HepG2 (cell line): ENCODE results near the gene KIF6. TPM values are rescaled to one million over a fixed set of nuclear protein-coding genes. Genes with fewer than 3 reads are reported as not detected.

Experiments used
- ATAC-seq: fragments of 200-7000 bp; cut with Tn5 transposase; 3 replicates; pipeline ENCODE4 v1.9.1; 2020; ENCODE audit warnings: mild to moderate bottlenecking, moderate library complexity
- BruUV-seq: library from RNA; stranded (reverse); fragments of 400-500 nt; replicated peaks from 2 replicates; lab custom pipeline; 2021; lab: Mats Ljungman, UMichigan
- CTCF ChIA-PET: fragments of 300-600 bp; formaldehyde crosslinking; extraction: SDS; loops from one replicate; lab custom pipeline; 2021; ENCODE audit warnings: low total read pairs, inconsistent platforms, low intra/inter-chr PET ratio; lab: Yijun Ruan, JAX
- POLR2A ChIA-PET: fragments of 350-600 bp; sonication (Branson Sonifier 250); formaldehyde crosslinking; loops from one replicate; lab custom pipeline; 2020; ENCODE audit warnings: antibody characterized with exemption, inconsistent platforms; lab: Yijun Ruan, JAX
- DNase-seq: peaks from one replicate; pipeline ENCODE4 v3.0.0-alpha.2; 2015; ENCODE audit warnings: low spot score
- FAIRE-seq: peaks from 3 replicates; lab custom pipeline; 2011; peaks lifted over from hg19 to GRCh38; lab: Jason Lieb, UNC
- H2AFZ ChIP-seq: one replicate; pipeline ENCODE4 v1.6.1; 2011; ENCODE audit warnings: low read length, inconsistent platforms
- H3K27ac ChIP-seq: fragments of 300-600 bp; 3 replicates; pipeline ENCODE4 v1.8.0; 2011; ENCODE audit warnings: mixed run types, mild to moderate bottlenecking, mixed read lengths, low read length, inconsistent platforms; ENCODE audit not compliant: insufficient read depth; ENCODE audit errors: extremely low read length
- H3K27me3 ChIP-seq, 2 experiments: fragments of 200-600 bp in 1 of 2; 2 replicates in 1 of 2; 3 replicates in 1 of 2; pipeline versions ENCODE4 v1.6.0 to v1.8.0; 2011; ENCODE audit warnings: low read length in 2 of 2, mild to moderate bottlenecking in 2 of 2, moderate library complexity in 2 of 2, inconsistent platforms in 1 of 2; ENCODE audit not compliant: insufficient read depth in 2 of 2, control insufficient read depth in 1 of 2
- H3K36me3 ChIP-seq, 2 experiments: fragments of 200-600 bp in 1 of 2; replicated peaks in 1 of 2; 2 replicates in 1 of 2; 3 replicates in 1 of 2; pipeline versions ENCODE4 v1.5.1 to v1.8.0; 2011; ENCODE audit warnings: low read length in 2 of 2, inconsistent platforms in 1 of 2; ENCODE audit not compliant: insufficient read depth in 2 of 2, control insufficient read depth in 1 of 2
- H3K4me1 ChIP-seq: 2 replicates; pipeline ENCODE4 v1.5.1; 2012; ENCODE audit warnings: low read length, inconsistent platforms; ENCODE audit not compliant: insufficient read depth
- H3K4me2 ChIP-seq: 2 replicates; pipeline ENCODE4 v1.6.0; 2011; ENCODE audit warnings: low read depth, low read length, inconsistent platforms
- H3K4me3 ChIP-seq, 3 experiments: fragments of 200-600 bp in 1 of 3; sonication (generic), shearing (Covaris generic) in 1 of 3; replicated peaks in 1 of 3; 2 replicates each; pipeline ENCODE4 v1.5.1; 2011 to 2016; ENCODE audit warnings: low read length in 3 of 3, inconsistent platforms in 2 of 3, low read depth in 2 of 3, mild to moderate bottlenecking in 2 of 3, control low read depth in 1 of 3, mixed read lengths in 1 of 3; ENCODE audit not compliant: insufficient read depth in 1 of 3
- H3K79me2 ChIP-seq: one replicate; pipeline ENCODE4 v1.6.1; 2011; ENCODE audit warnings: low read length, inconsistent platforms; ENCODE audit not compliant: insufficient read depth
- H3K9ac ChIP-seq: 2 replicates; pipeline ENCODE4 v1.6.0; 2011; ENCODE audit warnings: mild to moderate bottlenecking, low read depth, low read length, inconsistent platforms; ENCODE audit not compliant: insufficient read depth
- H3K9me3 ChIP-seq: 2 replicates; pipeline ENCODE4 v1.5.1; 2012; ENCODE audit warnings: mild to moderate bottlenecking, low read length
- H4K20me1 ChIP-seq: 2 replicates; pipeline ENCODE4 v1.6.0; 2011; ENCODE audit warnings: inconsistent platforms, mild to moderate bottlenecking, low read length, moderate library complexity; ENCODE audit not compliant: insufficient read depth
- ATF1 ChIP-seq: IDR thresholded peaks from 2 replicates; pipeline ENCODE4 v1.6.1; 2016; ENCODE audit warnings: mild to moderate bottlenecking, control low read depth
- ATF4 ChIP-seq, 2 experiments: fragments of 450-650 bp in 1 of 2; sonication (generic) in 1 of 2; formaldehyde crosslinking; IDR thresholded peaks; 2 replicates each; pipeline versions ENCODE4 v1.5.0 to v1.8.0; 2020 to 2022; ENCODE audit warnings: mild to moderate bottlenecking in 1 of 2, missing genetic modification reagents in 1 of 2
- CREM ChIP-seq, 2 experiments: sonication (generic) in 1 of 2; formaldehyde crosslinking in 1 of 2; IDR thresholded peaks; 2 replicates each; pipeline versions ENCODE4 v1.4.0 to v1.6.1; 2016 to 2020; ENCODE audit warnings: antibody characterized with exemption in 1 of 2, mild to moderate bottlenecking in 1 of 2, missing genetic modification reagents in 1 of 2
- DDIT3 ChIP-seq: sonication (generic); formaldehyde crosslinking; IDR thresholded peaks from 2 replicates; pipeline ENCODE4 v1.4.0; 2020; ENCODE audit warnings: mild to moderate bottlenecking, missing genetic modification reagents
- GTF2F1 ChIP-seq: fragments of 150-350 bp; IDR thresholded peaks from 2 replicates; pipeline ENCODE4 v1.6.1; 2014; ENCODE audit warnings: low read length
- HINFP ChIP-seq: sonication (generic); formaldehyde crosslinking; IDR thresholded peaks from 2 replicates; pipeline ENCODE4 v1.4.0; 2020; ENCODE audit warnings: low read depth, mild to moderate bottlenecking, missing genetic modification reagents
- KMT2A ChIP-seq: sonication (generic); formaldehyde crosslinking; IDR thresholded peaks from 2 replicates; pipeline ENCODE4 v1.4.0; 2020; ENCODE audit warnings: missing genetic modification reagents
- MAZ ChIP-seq, 2 experiments: sonication (generic) in 1 of 2; formaldehyde crosslinking in 1 of 2; IDR thresholded peaks; 2 replicates each; pipeline versions ENCODE4 v1.5.0 to v1.6.1; 2012 to 2020; ENCODE audit warnings: low read depth in 2 of 2, mild to moderate bottlenecking in 2 of 2, borderline replicate concordance in 1 of 2, improper control_type of control experiment in 1 of 2, low read length in 1 of 2, missing genetic modification reagents in 1 of 2, moderate library complexity in 1 of 2
- MED1 ChIP-seq: sonication (generic); formaldehyde crosslinking; IDR thresholded peaks from 2 replicates; pipeline ENCODE4 v1.4.0; 2020; ENCODE audit warnings: missing genetic modification reagents
- POLR2G ChIP-seq: fragments of 200-400 bp; formaldehyde crosslinking; IDR thresholded peaks from 2 replicates; pipeline ENCODE4 v1.6.1; 2018; ENCODE audit warnings: mild to moderate bottlenecking, low read depth, low read length, moderate library complexity
- SMAD1 ChIP-seq: sonication (generic); formaldehyde crosslinking; IDR thresholded peaks from 2 replicates; pipeline ENCODE4 v1.4.0; 2020; ENCODE audit warnings: missing genetic modification reagents, low read depth, mild to moderate bottlenecking, borderline replicate concordance
- TCF12 ChIP-seq, 2 experiments: fragments of 450-650 bp in 1 of 2; sonication (generic) in 1 of 2; formaldehyde crosslinking in 1 of 2; IDR thresholded peaks; 2 replicates each; pipeline versions ENCODE4 v1.6.1 to v1.8.0; 2017 to 2022; ENCODE audit warnings: antibody characterized with exemption in 1 of 2, mild to moderate bottlenecking in 1 of 2, missing genetic modification reagents in 1 of 2, moderate library complexity in 1 of 2
- TCF7 ChIP-seq: sonication (generic); IDR thresholded peaks from 2 replicates; pipeline ENCODE4 v1.6.1; 2016; ENCODE audit warnings: antibody characterized with exemption, low read depth
- ZNF552 ChIP-seq: sonication (generic); formaldehyde crosslinking; IDR thresholded peaks from 2 replicates; pipeline ENCODE4 v1.9.0; 2022; ENCODE audit warnings: missing genetic modification reagents, mild to moderate bottlenecking, borderline replicate concordance
- ZNF577 ChIP-seq: sonication (generic); formaldehyde crosslinking; IDR thresholded peaks from 2 replicates; pipeline ENCODE4 v1.4.0; 2020; ENCODE audit warnings: mild to moderate bottlenecking, low read depth, missing genetic modification reagents, borderline replicate concordance
- ZNF619 ChIP-seq: sonication (generic); formaldehyde crosslinking; IDR thresholded peaks from 2 replicates; pipeline ENCODE4 v1.4.0; 2020; ENCODE audit warnings: mild to moderate bottlenecking, missing genetic modification reagents
- ZNF687 ChIP-seq: sonication (generic); formaldehyde crosslinking; IDR thresholded peaks from 2 replicates; pipeline ENCODE4 v1.5.1; 2020; ENCODE audit warnings: mild to moderate bottlenecking, missing genetic modification reagents, moderate library complexity
- ZNF879 ChIP-seq: sonication (generic); formaldehyde crosslinking; IDR thresholded peaks from 2 replicates; pipeline ENCODE4 v1.8.1; 2023; ENCODE audit warnings: missing genetic modification reagents
- WGBS: methylation state at CpG from one replicate; pipeline ENCODE4 v1.1.6; 2017; ENCODE audit warnings: low lambda C conversion rate; 5-methylcytosine and 5-hydroxymethylcytosine counted together
- in situ Hi-C: cut with HindIII; loops from 2 replicates; pipeline ENCODE4 v1.10.0; 2017; ENCODE audit warnings: low pct_unique_long_range_greater_than_20kb; ENCODE audit not compliant: extremely low pct_ligation_motif_present
- intact Hi-C: fragments of 100-400 bp; cut with micrococcal nuclease; formaldehyde crosslinking; loops from one replicate; pipeline ENCODE4 v1.10.0; 2022; ENCODE audit not compliant: unreplicated experiment
- polyA plus RNA-seq, 8 experiments: library from polyadenylated mRNA; depleted of rRNA in 3 of 8; stranded (reverse) in 7 of 8; unstranded in 1 of 8; fragments of >200 nt; fragmentation: Illumina TruSeq in 4 of 8; extraction: Trizol in 4 of 8; gene quantifications; 2 replicates each; pipeline versions ENCODE4 v1.2.1 to v1.2.3, GENCODE V29; 2011 to 2016; ENCODE audit warnings: low read depth in 4 of 8, missing spikeins in 1 of 8, mixed read lengths in 1 of 8; ENCODE audit not compliant: insufficient read depth in 1 of 8
- total RNA-seq, 5 experiments: library from RNA; depleted of rRNA; stranded (reverse); fragments of >200 nt; fragmentation: Illumina TruSeq; extraction: Trizol; gene quantifications; 2 replicates each; pipeline ENCODE4 v1.2.3, GENCODE V29; 2016; ENCODE audit warnings: low read depth in 1 of 5

KIF6 gene
- total and polyA plus RNA-seq, 2 of the 13 experiments (the other 11 are each of a cell fraction or from before 2014, with no cell fraction given): 0.04 to 0.27 TPM

GRCh38 chr6:39585641-39586040 is 139.6 kb downstream of the KIF6 start:
- WGBS: 44% methylated on average over 2 of the region's 2 CpGs
- no peak overlapping the region for H3K4me3 ChIP-seq
- H3K4me1 ChIP-seq: no peaks in the 10 kb centered on the region
- TF ChIP-seq DDIT3 (CRISPR knock-in tag) (no peak), SMAD1 (CRISPR knock-in tag) (no peak), ZNF879 (CRISPR knock-in tag) (no peak), GTF2F1 (no peak), ATF1 (CRISPR knock-in tag) (no peak), HINFP (no peak), CREM (IDR thresholded peaks at IDR 0.05) (no peak), CREM (CRISPR knock-in tag; IDR thresholded peaks at IDR 0.05) (no peak), ZNF687 (CRISPR knock-in tag) (no peak), TCF12 (IDR thresholded peaks at IDR 0.05) (no peak), TCF12 (CRISPR knock-in tag; IDR thresholded peaks at IDR 0.05) (no peak), ZNF619 (CRISPR knock-in tag) (no peak), ATF4 (CRISPR knock-in tag; IDR thresholded peaks at IDR 0.05) (no peak), MAZ (IDR thresholded peaks at IDR 0.05; ENCODE audit: borderline replicate concordance, low read depth, low read length) (no peak), MAZ (CRISPR knock-in tag; IDR thresholded peaks at IDR 0.05; ENCODE audit: low read depth) (no peak), ZNF552 (CRISPR knock-in tag) (no peak), ZNF577 (CRISPR knock-in tag) (no peak), TCF7 (no peak), POLR2G (no peak), KMT2A (CRISPR knock-in tag) (no peak), MED1 (CRISPR knock-in tag) (no peak)

More at GRCh38 chr6:39585641-39586040, 139.6 kb downstream of the KIF6 start:
- no peaks in the 10 kb centered on the region for H3K27me3 ChIP-seq
- H2AFZ ChIP-seq: no peak overlapping the region
- in situ Hi-C loops: no loop called here
- H3K36me3 ChIP-seq: no peaks in the 10 kb centered on the region
- intact Hi-C loops: no loop called here
- DNase-seq: no peak
- no peak overlapping the region for H3K27ac ChIP-seq
- no peaks in the 10 kb centered on the region for H4K20me1 ChIP-seq
- no TSS peak for BruUV-seq
- no peaks in the 10 kb centered on the region for H3K9me3 ChIP-seq
- ChIA-PET CTCF (no interaction called here), POLR2A (no interaction called here)
- H3K4me2 ChIP-seq: no peak overlapping the region
- H3K79me2 ChIP-seq: no peaks in the 10 kb centered on the region
- ATAC-seq: no peak
- FAIRE-seq: no peak
- no peak overlapping the region for H3K9ac ChIP-seq
